HG03025 (cell line): ENCODE measurements around the gene BST1.
"Not testable (repeated sequence)": the region's sequence is repeated elsewhere in the genome, so short reads cannot be mapped to it uniquely, and the experiment has no call there.

Experiments used
- ATAC-seq: cut with Tn5 transposase; IDR thresholded peaks from one replicate; pipeline ENCODE4 v1.9.1; 2021; ENCODE audit warnings: mild to moderate bottlenecking, moderate library complexity; ENCODE audit not compliant: unreplicated experiment, low FRiP score

The BST1 gene

GRCh38 chr4:15706646-15707362 is 3.9 kb downstream of the BST1 start:
- ATAC-seq, result no peak

- no peak for ATAC-seq
Observed at GRCh38 chr4:15707363-15707715, 4.5 kb downstream of the BST1 start.

- ATAC-seq, result no peak
Observed at GRCh38 chr4:15711762-15712161, 8.9 kb downstream of the BST1 start.

GRCh38 chr4:15712214-15712613 is 9.3 kb downstream of the BST1 start:
- no peak for ATAC-seq

GRCh38 chr4:15714141-15714540 is 11.3 kb downstream of the BST1 start:
- ATAC-seq, result no peak

- no peak for ATAC-seq
Observed at GRCh38 chr4:15714646-15715435, 12.0 kb downstream of the BST1 start.

GRCh38 chr4:15716115-15716514 is 13.2 kb downstream of the BST1 start:
- ATAC-seq, result no peak

GRCh38 chr4:15717086-15717485 is 14.2 kb downstream of the BST1 start:
- ATAC-seq, result no peak

GRCh38 chr4:15717657-15718416 is 15.0 kb downstream of the BST1 start:
- no peak for ATAC-seq

GRCh38 chr4:15718465-15718864 is 15.6 kb downstream of the BST1 start:
- no peak for ATAC-seq

GRCh38 chr4:15718959-15719358 is 16.1 kb downstream of the BST1 start:
- ATAC-seq, result no peak

GRCh38 chr4:15719506-15719905 is 16.6 kb downstream of the BST1 start:
- no peak for ATAC-seq

- ATAC-seq, result no peak
Observed at GRCh38 chr4:15720851-15721250, 18.0 kb downstream of the BST1 start.

- ATAC-seq, result no peak
Observed at GRCh38 chr4:15725608-15726007, 22.7 kb downstream of the BST1 start.

GRCh38 chr4:15729910-15730533 is 27.2 kb downstream of the BST1 start:
- no peak for ATAC-seq

GRCh38 chr4:15733061-15733460 is 30.2 kb downstream of the BST1 start:
- not testable (repeated sequence) for ATAC-seq

GRCh38 chr4:15735536-15735935 is 32.7 kb downstream of the BST1 start:
- no peak for ATAC-seq

- ATAC-seq, result no peak
Observed at GRCh38 chr4:15736514-15737050, 33.7 kb downstream of the BST1 start.

- ATAC-seq, result no peak
Observed at GRCh38 chr4:15737255-15737654, 34.4 kb downstream of the BST1 start.

- no peak for ATAC-seq
Observed at GRCh38 chr4:15738877-15739276, 36.0 kb downstream of the BST1 start.
